Measurements from ENCODE around the gene COL24A1.

COL24A1 gene

DNA sequence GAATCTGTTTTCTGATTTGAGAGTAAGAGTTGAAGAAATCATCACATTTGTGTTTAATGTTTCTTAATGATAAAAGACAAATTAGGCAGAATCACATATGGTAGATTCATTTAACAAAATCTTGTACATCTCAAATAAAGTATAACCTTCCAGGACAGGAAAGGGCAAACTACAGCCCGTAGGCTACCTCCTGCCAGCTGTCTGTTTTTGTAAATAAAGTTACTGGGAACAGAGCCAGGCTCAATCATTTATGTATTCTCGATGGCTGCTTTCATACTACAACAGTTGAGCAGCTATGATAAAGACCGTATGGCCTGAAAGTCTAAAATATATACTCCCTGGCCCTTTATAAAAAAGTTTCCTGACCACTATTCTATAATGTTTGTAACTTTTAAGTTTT, 204.1 kb downstream of the COL24A1 start:
- no peak for TF ChIP-seq POLR2A (IDR thresholded peaks at IDR 0.05; ENCODE audit: low read depth, low read length)
- DNase-seq (ENCODE audit: insufficient read length, low spot score), result no peak
- no peak for FAIRE-seq

DNA sequence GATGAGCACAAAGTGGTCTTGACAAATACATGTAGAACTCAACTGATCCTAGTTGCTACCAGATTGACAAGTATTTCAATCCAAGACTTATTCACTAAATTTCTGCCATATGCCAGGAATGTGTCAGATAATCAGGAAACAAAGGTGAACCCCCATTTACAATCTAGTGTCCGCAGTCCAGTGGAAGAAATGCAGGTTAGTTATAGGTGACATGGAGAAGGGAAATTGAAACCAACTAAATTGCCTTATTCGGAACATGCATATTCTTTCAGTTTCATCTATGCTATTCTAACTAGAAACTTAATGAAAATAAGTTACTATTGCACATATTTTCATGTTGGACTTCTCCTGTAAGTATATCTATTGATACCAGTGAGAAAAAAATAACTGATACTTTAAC, 209.4 kb downstream of the COL24A1 start:
- FAIRE-seq, result no peak
- DNase-seq (ENCODE audit: insufficient read length, low spot score), result no peak
- TF ChIP-seq POLR2A (IDR thresholded peaks at IDR 0.05; ENCODE audit: low read depth, low read length), result no peak

DNA sequence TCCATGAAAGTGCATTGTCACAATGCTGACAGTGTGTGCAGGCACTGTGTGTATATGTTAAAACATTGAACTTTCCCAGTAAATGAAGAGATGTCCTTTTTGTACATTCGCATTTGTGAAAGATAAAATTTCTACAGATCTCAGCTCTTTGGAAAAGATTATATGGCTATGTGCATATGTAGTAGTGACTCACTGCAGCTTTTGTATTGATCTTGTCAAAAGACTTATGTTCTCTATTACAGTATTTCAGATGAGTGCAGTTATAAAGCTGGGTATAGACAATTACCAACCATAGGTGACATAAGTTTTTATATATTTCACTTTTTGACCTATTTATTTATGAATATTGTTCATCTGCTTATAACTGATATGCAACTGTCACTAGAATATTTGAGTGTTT, 212.6 kb downstream of the COL24A1 start:
- FAIRE-seq, result no peak

DNA sequence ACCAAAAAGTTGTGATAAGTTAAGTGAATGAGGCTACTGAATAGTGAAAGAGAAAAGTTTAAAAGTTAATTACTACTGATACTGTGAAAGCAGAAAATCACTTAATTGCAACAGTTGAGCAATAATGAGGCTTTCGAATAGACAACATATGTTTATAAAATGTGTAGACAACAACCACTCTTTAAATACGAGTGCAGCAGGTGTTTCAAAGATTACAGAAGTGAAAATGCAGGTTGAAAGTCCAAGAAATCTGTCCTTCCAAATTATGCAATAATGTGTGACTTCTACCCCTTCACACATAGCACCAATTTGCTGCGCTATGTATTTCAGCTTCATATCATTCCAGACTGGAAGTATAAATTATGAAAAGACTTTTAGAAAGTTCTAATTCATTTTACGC, 213.0 kb downstream of the COL24A1 start:
- FAIRE-seq, result no peak
- no peak for DNase-seq (ENCODE audit: insufficient read length, low spot score)
- no peak for TF ChIP-seq POLR2A (IDR thresholded peaks at IDR 0.05; ENCODE audit: low read depth, low read length)

More for the DNA sequence above, 212.6 kb downstream of the COL24A1 start:
- no peak for TF ChIP-seq POLR2A (IDR thresholded peaks at IDR 0.05; ENCODE audit: low read depth, low read length)
- DNase-seq (ENCODE audit: insufficient read length, low spot score), result no peak

DNA sequence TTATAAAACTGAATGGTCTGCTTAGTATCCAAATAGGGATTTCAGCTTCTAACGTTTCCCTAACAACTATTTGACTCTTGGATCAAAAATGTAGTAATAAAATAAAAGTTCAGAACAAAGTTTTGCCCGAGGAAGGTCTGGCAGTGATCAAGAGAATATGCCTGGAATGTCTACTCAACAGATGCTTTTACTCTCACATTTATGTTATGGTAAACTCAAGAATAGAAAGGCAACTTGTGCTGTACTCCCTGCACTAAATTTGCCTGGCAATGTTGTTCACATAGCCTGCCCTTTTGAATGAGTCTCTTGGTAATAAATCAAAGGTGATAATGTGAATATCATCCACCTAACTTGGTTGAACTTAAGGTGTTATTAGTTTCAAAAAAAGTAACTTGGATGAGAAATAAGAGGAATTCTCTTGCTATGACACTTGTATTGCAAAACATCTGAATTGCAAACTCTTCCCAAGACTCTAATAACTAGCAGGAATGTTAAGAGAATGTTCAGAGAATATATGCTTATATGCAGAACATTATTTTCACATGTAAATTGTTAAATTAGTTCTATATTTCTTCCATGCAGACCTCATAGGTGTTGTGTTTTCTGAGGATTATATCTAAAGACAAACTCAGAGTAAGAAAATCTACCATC, 215.8 kb downstream of the COL24A1 start:
- no peak for TF ChIP-seq POLR2A (IDR thresholded peaks at IDR 0.05; ENCODE audit: low read depth, low read length)
- no peak for FAIRE-seq
- no peak for DNase-seq (ENCODE audit: insufficient read length, low spot score)

DNA sequence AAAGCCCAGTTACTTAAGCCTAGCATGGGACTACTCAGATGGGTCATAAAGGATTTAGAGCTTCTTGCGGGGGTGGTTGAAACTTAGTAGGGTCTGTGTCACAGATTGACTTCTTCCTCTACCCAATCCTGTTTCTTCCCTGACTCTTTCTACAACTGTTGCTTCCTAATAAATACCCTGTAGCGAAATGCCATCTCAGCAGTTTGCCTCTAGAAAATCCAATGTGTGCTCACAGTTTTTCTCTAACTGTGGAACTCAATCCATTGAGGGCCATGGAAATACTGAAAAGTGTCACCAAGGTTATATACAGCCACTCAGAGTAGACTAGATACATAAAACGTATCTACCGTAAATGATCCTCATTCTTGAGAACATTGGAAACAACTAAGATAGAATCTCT, 217.7 kb downstream of the COL24A1 start:
- FAIRE-seq (no peak), DNase-seq (ENCODE audit: insufficient read length, low spot score) (no peak)
- no peak for TF ChIP-seq POLR2A (IDR thresholded peaks at IDR 0.05; ENCODE audit: low read depth, low read length)

DNA sequence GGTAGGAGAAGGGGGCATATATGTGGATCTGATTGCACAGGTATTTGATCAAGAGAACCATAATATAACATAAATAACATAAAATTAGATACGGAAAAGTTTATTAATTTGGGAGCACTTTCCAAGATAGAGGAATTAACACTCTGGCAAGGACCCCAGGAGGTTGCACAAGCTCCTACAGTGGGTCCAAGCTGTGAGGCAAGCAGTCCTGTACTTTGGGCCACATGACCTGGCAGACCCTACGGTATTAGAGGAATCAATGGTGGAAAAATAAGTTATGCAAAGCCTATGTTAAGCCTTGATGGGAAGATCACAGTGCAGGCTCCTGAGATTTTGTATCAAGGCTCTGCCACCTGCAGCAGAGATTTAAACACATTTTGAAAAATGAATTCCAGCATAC, 220.1 kb downstream of the COL24A1 start:
- DNase-seq (ENCODE audit: insufficient read length, low spot score) (no peak), FAIRE-seq (no peak)
- no peak for TF ChIP-seq POLR2A (IDR thresholded peaks at IDR 0.05; ENCODE audit: low read depth, low read length)

DNA sequence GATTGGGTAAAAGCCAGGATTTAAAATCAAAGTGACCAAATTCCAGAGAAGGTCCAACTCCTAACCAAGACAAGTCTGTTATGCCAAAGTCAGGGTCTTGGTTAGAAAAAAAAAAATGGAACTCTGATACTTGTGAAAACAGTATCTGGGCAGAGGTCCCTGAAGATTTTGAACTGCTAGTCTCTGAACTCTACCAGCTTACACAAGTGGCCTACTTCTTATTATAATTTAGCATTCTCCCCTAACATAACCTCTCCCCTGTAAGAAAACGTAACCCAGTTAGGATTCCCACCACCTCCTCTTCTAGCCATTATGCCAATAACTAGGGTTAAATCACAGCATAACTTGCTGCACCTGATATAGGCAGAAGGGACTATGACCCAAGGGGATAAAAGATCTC, 220.5 kb downstream of the COL24A1 start:
- no peak for TF ChIP-seq POLR2A (IDR thresholded peaks at IDR 0.05; ENCODE audit: low read depth, low read length)
- FAIRE-seq, result no peak
- no peak for DNase-seq (ENCODE audit: insufficient read length, low spot score)

DNA sequence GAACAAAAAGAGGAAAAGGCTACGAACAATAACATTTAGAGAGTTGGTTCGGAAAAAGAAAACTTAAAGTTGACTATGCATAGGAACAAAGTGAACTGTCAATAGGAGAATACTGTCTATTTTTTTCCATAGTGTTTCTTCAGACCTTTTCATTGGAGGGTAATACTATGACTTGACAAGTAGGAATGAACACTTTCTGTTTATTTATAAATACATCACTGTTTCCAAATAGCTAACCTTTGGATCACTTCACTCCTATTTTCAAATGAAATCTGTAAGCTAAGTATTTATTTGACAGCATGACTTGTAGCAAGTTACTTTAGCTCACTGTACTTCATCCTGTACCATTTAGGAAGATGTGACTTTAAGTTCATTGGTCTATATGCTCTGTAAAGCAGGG, 221.3 kb downstream of the COL24A1 start:
- no peak for DNase-seq (ENCODE audit: insufficient read length, low spot score)
- FAIRE-seq, result no peak
- TF ChIP-seq POLR2A (IDR thresholded peaks at IDR 0.05; ENCODE audit: low read depth, low read length), result no peak

DNA sequence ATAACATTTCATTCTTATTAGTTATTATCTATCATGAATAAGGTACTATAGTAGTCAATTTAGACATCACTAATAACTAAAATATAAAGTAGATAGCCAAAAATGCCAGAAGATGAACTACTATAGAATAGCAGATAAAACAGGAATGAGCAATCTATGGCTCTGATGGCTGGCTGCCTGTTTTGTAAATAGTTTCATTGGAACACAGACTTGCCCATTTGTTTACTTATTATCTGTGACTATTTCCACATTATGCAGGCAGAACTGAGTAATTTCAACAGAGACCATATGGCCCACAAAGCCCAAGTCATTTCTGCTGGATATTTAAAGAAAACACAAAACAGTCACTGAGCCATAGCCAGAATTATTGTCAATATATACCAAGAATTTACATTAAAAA, 222.1 kb downstream of the COL24A1 start:
- DNase-seq (ENCODE audit: insufficient read length, low spot score) (no peak), FAIRE-seq (no peak)
- no peak for TF ChIP-seq POLR2A (IDR thresholded peaks at IDR 0.05; ENCODE audit: low read depth, low read length)

DNA sequence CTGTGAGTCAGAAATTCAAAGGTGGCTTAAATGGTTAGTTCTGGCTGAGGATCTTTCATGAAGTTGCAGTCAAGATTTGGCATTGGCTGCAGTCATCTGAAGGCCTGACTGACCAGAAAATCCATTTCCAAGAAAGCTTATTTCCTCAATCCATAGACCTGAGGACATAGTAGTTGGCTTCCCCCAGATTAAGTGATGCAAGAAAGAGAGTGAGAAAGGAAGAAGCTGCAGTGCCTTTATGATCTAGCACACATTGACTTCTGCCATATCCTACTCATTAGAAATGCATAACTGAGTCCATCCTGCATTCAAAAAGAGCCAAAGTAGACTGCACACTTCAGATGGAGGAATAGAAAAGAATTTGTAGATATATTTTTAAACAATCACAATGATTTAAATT, 222.6 kb downstream of the COL24A1 start:
- DNase-seq (ENCODE audit: insufficient read length, low spot score) (no peak), FAIRE-seq (no peak)
- no peak for TF ChIP-seq POLR2A (IDR thresholded peaks at IDR 0.05; ENCODE audit: low read depth, low read length)

DNA sequence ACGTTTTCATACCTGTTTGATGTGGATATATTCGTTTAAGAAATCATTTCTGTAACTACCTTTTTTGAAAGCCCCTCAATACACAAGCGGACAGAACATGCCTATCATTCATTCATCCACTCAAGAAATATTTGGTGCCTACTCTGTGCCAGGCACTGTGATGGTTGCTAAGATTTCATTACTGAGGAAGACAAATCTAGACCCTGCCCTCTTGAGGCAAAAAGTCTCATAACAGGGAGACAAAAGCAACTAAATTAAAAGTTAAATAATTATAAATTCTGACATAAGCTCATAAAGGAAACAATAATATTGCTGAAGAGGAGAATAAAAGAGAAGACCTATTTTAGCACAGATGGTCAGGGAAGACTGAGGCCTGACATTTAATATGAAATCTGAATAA, 244.8 kb downstream of the COL24A1 start:
- DNase-seq (ENCODE audit: insufficient read length, low spot score), result no peak
- FAIRE-seq, result no peak
- TF ChIP-seq POLR2A (IDR thresholded peaks at IDR 0.05; ENCODE audit: low read depth, low read length), result no peak

DNA sequence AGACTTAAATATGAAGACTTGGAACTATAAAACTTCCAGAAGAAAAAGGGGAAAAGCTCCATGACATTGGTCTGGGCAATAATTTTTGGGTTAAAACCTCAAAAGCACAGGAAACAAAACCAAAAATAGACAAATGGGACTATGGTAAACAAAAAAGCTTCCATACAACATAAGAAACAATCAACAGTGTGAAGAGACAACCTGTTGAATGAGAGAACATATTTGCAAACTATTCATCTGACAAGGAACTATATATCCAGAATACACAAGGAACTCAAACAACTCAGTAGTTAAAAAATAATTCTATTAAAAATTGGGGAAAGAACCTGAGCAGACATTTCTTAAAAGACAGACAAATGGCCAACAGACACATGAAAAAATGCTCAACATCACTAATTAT, 255.7 kb downstream of the COL24A1 start:
- DNase-seq (ENCODE audit: insufficient read length, low spot score), result no peak
- TF ChIP-seq POLR2A (IDR thresholded peaks at IDR 0.05; ENCODE audit: low read depth, low read length), result no peak
- no peak for FAIRE-seq

DNA sequence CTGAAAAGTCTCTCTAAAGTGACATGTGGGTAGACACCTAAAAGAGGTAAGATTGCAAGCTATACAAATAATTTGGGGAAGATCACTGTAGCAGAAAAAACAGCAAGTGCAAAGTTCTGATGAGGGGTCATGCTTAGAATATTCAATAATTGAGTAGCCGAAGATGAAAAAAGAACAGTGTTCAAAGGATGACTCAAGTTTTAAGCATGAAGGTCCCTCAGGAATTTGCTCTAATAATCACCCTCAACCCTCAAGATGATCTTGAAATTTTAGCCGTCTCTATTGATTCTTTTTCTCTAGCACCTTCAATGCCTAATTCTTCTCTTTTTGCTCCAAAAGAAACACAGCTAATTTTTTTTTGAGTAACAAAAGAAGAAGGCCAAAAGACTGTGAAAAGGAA, 257.7 kb downstream of the COL24A1 start:
- no peak for FAIRE-seq
- no peak for TF ChIP-seq POLR2A (IDR thresholded peaks at IDR 0.05; ENCODE audit: low read depth, low read length)
- no peak for DNase-seq (ENCODE audit: insufficient read length, low spot score)

DNA sequence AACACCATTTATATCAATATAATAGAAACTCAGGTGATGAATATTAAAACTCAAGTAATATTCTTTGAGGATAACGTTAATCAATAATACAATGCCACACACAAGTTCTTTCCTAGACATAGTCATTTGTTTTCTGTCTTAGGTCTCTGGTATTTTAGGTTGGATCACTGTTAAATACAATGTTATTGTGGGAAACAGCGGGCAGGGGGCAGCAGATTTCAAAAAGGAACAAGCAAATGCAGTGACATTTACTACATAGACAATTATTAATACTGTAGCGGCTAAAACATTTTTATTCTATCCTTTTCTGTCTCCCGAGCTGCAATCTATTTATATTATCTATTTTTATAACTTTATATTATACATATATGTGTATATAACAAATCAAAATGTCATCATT, 261.9 kb downstream of the COL24A1 start:
- no peak for DNase-seq (ENCODE audit: insufficient read length, low spot score)

DNA sequence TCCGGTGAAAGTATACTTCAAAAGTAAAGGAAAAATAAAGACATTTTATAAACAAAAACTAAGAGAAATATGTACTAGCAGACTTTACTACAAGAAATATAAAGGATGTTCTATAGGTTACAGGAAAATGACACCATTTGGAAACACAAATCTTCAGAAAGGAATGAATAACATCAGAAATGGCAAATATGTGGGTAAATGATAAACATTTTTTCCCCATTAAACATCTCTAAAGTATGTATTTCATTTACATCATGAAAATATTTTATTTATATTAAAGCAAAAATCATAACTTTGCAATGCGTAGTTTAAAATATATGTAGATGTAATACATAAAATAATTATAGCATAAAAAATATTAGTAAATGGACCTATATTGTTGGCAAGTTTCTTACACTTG, 264.2 kb downstream of the COL24A1 start:
- FAIRE-seq (no peak), DNase-seq (ENCODE audit: insufficient read length, low spot score) (no peak)
- no peak for TF ChIP-seq POLR2A (IDR thresholded peaks at IDR 0.05; ENCODE audit: low read depth, low read length)

More for the DNA sequence above, 261.9 kb downstream of the COL24A1 start:
- peak; percentile 58 for FAIRE-seq
- TF ChIP-seq POLR2A (IDR thresholded peaks at IDR 0.05; ENCODE audit: low read depth, low read length), result no peak
